HG03558 (cell line): ENCODE data around the gene HDAC4.

Source experiments
- ATAC-seq: cut with Tn5 transposase; IDR thresholded peaks from one replicate; pipeline ENCODE4 v1.9.1; 2021; ENCODE audit warnings: moderate number of reproducible peaks; ENCODE audit not compliant: unreplicated experiment; ENCODE audit errors: extremely low read depth

The HDAC4 gene

DNA sequence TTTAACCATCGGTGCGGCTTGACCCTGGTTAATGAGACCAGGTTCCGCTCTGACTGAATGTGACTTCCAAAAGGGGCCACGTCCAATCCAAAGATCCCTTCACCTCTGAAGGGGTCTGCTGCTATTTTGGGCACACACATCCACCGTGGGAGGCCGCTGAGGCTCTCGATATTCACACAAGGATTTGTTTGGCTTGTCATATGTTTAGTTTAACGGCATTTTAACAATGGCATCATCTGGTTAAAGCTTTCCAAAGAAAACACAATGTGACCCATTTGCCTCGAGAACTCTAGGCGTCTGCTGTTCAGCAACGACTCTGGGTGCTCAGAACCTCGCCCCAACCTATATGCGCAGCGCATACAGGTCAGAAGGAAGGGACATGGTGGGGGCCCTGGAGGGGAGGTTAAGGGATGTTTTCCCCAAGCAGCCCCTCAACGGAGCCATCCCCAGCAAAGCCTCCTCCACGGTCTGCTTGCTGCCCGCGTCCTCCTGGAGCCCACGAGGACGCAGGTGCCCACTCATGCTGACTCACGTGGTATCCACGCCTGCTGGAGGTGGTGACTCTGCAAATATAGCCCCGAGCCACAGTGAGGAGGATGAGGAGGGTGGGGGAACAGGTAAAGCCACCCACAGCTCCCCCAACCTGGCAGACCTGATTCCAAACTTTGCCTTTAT, 260.3 kb downstream of the HDAC4 start:
- no peak for ATAC-seq

DNA sequence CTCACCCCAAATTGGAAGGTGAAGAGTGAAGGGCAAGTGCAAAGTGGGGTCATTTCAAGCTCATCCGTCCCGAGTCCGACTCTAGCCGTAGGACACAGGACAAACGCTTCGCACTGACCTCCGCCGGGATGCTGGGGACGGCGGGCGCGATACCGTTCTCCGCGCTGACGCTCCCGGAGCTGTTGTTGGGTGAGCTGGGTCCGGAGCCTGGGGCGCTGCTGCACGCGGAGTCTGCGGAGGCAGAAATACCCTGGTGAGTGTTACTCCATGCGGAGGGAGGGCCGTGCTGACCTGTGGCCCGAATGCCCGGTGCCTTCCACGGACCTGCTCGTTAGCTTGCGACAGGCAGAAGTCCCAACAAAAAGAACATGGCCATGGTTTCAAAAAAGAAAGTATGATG, 261.3 kb downstream of the HDAC4 start:
- ATAC-seq = no peak

GRCh38 chr2:239139101-239139500, 261.7 kb downstream of the HDAC4 start:
- no peak for ATAC-seq

DNA sequence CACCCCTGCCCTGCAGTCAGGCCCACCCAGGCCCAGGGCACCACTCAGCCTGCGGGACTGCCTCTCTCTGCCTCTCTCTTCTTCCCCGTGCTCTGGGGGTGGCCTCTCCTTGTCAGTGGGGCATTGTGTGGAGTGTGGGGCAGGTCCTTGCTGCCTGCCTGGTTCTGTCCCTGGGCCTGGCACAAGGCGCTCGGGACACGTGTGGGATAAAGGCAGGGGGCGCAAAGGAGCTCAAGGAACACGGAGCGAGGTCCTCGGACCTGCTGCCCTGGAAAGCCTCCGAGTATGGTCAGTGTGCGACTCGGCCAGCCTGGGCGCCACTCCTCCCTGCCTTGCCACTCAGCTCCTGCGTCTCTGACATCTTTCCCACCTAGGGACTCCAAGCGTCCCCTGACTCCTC, 262.2 kb downstream of the HDAC4 start:
- no peak for ATAC-seq

GRCh38 chr2:239137898-239138283, 262.9 kb downstream of the HDAC4 start:
- no peak for ATAC-seq

DNA sequence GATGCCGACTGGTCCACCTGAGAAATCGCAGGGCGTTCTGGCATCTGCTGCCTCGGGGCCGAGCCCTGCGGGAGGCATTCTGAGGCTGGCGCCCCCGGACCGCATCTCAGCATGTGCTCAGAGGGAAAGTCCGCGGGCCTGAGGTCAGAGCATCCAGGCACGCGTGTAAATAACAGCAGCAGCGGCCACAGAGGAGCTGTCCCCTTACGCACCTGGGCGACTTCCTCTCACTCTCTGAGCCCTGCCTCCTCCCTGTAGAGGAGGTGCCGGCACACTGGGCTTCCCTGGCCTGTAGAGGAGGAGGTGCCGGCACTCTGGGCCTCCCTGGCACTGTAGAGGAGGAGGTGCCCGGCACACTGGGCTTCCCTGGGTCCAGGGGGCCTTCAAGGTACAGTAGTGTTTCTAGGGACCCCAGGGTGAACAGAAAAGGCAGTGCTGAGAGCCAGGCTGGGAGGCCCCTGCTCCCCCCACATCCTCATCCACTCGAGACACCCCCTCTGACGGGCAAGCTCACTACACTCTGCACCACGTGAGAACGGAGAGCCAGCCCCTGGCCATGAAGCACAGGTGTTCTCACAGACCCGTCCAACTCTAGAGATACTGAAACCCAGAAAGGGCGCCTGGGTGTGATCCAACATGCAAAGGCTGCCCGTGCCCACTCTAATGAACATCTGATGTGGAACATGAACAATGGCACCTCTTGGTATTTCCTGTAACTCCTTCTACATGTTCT, 263.5 kb downstream of the HDAC4 start:
- ATAC-seq = no peak

DNA sequence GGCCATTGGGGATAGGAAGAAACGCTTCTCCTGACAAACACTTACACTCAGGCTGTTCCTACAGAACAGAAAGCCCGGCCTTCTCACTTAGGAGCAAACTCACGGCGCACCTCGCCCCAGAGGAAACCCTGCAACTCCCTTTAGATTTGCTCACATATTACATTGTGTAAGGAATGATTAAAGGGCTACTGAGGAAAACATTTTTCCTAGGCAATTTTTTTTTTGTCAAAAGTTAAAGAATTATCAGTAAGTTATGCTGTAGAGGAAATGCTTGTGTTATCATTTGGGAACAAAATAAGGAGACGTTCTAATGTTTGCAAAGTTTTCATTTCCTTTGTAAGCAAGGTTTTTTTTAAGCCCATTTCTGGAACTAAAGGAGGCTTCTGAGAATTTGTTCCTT, 264.1 kb downstream of the HDAC4 start:
- no peak for ATAC-seq

DNA sequence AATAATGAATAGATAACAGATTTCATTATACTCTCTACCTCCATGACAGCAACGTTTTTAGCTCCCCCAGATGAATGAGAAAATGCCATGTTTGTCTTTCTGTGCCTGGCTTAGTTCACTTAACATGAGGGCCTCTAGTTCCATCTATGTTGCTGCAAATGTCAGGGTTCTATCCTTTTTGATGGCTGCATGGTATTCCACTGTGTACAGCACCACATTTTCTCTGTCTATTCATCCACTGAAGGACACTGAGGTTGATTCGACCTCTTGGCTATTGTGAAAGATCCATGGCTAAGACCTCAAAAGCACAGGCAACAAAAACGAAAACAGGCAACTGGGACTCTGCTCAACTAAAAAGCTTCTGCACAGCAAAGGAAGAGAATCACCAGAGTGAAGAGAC, 264.6 kb downstream of the HDAC4 start:
- no peak for ATAC-seq

GRCh38 chr2:239135531-239135930, 265.3 kb downstream of the HDAC4 start:
- ATAC-seq = no peak

DNA sequence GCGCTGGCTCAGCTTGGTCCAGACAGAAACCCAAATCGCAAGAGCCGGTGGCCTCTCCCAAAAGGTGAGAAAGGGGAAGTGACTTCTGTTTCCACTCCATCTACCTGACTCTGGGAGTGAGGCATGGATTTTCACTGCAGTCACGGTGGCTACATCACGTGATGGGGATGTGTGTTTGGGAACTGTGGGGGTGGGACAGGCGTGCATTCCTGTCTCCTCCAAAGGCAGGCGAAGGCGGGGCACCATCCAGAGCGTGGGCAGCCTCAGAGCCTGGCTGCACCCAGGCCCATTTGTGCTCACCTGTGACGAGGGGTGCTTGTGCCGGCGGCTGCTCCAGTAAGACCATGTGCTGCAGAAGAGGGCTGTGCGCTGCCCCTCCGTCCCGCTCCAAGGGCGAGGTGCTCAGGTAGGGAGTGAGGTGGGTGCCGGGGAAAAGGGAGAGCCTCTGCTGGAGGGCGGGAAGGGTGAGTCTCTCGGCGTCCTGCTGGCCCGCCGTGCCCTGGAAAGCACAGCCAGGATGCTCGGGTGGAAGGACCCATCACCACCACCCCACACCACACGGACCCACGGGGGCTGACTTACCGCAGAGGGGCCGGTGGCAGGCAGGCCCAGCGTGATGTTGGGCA, 266.8 kb downstream of the HDAC4 start:
- no peak for ATAC-seq

DNA sequence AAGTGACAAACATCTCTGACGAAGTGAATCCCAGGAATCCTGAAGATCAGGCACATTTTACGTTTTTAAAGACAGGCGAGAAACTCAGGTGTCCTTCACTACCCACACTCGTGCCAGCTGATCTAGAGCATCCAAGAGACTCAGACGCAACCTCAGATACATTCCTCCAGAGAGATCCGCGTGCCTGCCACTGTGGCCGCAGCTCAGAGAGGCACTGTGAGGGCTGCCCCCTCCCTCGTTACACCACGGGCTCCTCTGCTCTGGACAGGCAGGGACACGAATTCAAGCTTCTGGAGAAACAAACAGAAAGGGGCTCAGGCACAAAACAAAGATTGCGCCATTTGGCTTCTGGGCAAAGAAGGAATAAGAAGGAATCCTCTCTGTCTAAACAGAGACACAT, 268.0 kb downstream of the HDAC4 start:
- ATAC-seq = no peak

GRCh38 chr2:239132156-239132709, 268.6 kb downstream of the HDAC4 start:
- no peak for ATAC-seq

DNA sequence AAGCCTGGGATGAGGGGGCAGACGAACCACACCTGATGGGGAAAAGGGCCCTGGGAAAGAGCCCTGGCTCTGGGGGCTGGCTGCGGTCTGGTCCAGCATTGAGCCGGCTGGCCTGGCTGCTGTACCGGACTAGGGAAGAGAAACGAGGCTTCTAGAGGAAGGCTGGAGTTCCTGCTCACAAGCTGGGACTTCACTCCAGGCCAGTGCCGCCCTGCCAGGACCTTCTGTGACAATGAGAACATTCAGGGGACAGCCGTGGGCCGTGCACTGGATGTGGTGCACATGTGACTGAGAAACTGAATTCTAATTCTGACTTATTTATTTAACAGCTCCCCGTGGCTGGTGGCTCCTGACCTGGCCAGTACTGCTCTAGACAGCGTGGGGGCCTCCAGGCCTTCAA, 269.3 kb downstream of the HDAC4 start:
- ATAC-seq = no peak

DNA sequence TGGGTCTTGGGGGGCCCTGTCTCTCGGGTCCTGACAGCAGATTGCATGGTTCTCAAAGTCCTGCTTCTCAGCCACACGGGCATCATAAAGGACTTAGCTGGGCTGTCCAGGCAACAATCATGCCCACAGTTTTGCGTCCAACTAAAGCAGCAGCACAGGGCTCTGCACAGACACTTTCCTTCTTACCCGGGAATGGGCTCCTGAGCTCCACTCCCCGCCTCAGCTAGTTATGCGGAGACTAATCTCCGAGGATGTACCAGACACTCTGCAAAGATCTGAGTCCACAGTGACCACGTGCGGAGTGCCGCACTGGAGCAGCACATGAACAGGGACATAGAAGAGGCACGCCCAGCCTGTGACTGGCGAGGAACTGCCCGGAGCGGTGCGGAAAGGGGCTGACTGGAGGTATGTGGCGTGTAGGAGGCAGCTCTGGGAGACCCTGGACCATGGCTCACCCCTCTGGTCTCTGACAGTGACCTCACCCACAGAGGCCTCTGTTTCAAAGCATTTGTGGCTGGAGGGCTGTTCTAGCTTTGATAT, 270.0 kb downstream of the HDAC4 start:
- ATAC-seq = no peak

GRCh38 chr2:239130041-239130440, 270.8 kb downstream of the HDAC4 start:
- no peak for ATAC-seq

GRCh38 chr2:239129147-239129920, 271.5 kb downstream of the HDAC4 start:
- ATAC-seq = no peak

DNA sequence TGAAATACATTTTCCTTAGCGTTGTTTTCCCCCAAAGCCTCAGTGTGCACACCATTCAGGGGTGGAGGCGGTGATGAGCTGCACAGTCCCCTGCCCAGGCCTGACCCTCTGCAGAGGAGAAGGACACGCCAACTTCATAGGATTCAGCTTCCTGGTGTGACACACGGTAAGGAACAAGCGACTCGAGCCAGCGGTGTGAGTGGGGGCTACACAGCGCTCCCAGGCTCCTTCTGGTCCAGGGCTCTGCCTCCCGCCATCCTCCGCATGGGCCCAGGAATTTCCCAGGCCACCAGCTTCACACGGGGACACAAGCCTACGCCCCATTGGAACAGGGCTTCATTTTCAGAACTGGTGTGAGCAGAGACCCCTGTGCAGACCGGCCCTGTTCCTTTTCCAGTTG, 272.1 kb downstream of the HDAC4 start:
- no peak for ATAC-seq

- ATAC-seq = no peak
Observed at GRCh38 chr2:239127513-239127912, 273.3 kb downstream of the HDAC4 start.

- no peak for ATAC-seq
Observed at GRCh38 chr2:239125726-239126675, 274.8 kb downstream of the HDAC4 start.
